ENCODE results near the gene TFCP2L1. TPM values are rescaled to one million over a fixed set of nuclear protein-coding genes. Genes with fewer than 3 reads are reported as not detected.
A peak's percentile ranks its signal among the peaks of the same experiment; 100 is the strongest.

Gene TFCP2L1
- total RNA-seq, 4 donors from 2014 or later = 18.3 to 75.8 (median 49.3) TPM

- DNase-seq (ENCODE audit: low spot score in 2 of 2) = peak in 1 of 2 donors; percentile 14
- WGBS, 2 donors = 68 to 71% methylated on average over 6 of the region's 6 CpGs
- no peak for TF ChIP-seq CTCF (IDR thresholded peaks at IDR 0.05)
- no peak for TF ChIP-seq POLR2A (IDR thresholded peaks at IDR 0.05)
- intact Hi-C loops (cut with DNase I; ENCODE audit: low total_unique reads) = no loop called here
- no peak overlapping the region for H3K4me3 ChIP-seq (ENCODE audit: low read depth, poor library complexity, severe bottlenecking)
Observed at GRCh38 chr2:121266543-121267106, 18.4 kb downstream of the TFCP2L1 start.

GRCh38 chr2:121263996-121264715, 20.8 kb downstream of the TFCP2L1 start:
- intact Hi-C loops (cut with DNase I; ENCODE audit: low total_unique reads) = no loop called here
- WGBS, 2 donors = 58 to 73% methylated on average over 8 to 9 of the region's 9 CpGs
- DNase-seq (ENCODE audit: low spot score in 2 of 2) = no peak
- TF ChIP-seq POLR2A (IDR thresholded peaks at IDR 0.05) = no peak
- TF ChIP-seq CTCF (IDR thresholded peaks at IDR 0.05) = no peak
- no peak overlapping the region for H3K4me3 ChIP-seq (ENCODE audit: low read depth, poor library complexity, severe bottlenecking)

GRCh38 chr2:121260370-121261154, 24.4 kb downstream of the TFCP2L1 start:
- no peak for DNase-seq (ENCODE audit: low spot score in 2 of 2)
- TF ChIP-seq CTCF (IDR thresholded peaks at IDR 0.05) = no peak
- TF ChIP-seq POLR2A (IDR thresholded peaks at IDR 0.05) = no peak
- 52 to 54% methylated on average over 11 of the region's 12 CpGs for WGBS, 2 donors
- intact Hi-C loops (cut with DNase I; ENCODE audit: low total_unique reads) = no loop called here
- no peak overlapping the region for H3K4me3 ChIP-seq (ENCODE audit: low read depth, poor library complexity, severe bottlenecking)

GRCh38 chr2:121258051-121258450, 27.0 kb downstream of the TFCP2L1 start:
- intact Hi-C loops (cut with DNase I; ENCODE audit: low total_unique reads) = no loop called here
- H3K4me3 ChIP-seq (ENCODE audit: low read depth, poor library complexity, severe bottlenecking) = no peak overlapping the region
- no peak for TF ChIP-seq POLR2A (IDR thresholded peaks at IDR 0.05)
- DNase-seq (ENCODE audit: low spot score in 2 of 2) = no peak
- WGBS, 2 donors = 72 to 73% methylated on average over 5 of the region's 5 CpGs

GRCh38 chr2:121257480-121257840, 27.5 kb downstream of the TFCP2L1 start:
- no peak overlapping the region for H3K4me3 ChIP-seq (ENCODE audit: low read depth, poor library complexity, severe bottlenecking)
- TF ChIP-seq CTCF (IDR thresholded peaks at IDR 0.05) = no peak
- TF ChIP-seq POLR2A (IDR thresholded peaks at IDR 0.05) = no peak
- DNase-seq (ENCODE audit: low spot score in 2 of 2) = no peak
- 53 to 56% methylated on average over 3 of the region's 3 CpGs for WGBS, 2 donors
- intact Hi-C loops (cut with DNase I; ENCODE audit: low total_unique reads) = no loop called here
